GM03348 (cell line): ENCODE measurements around the gene SORD.
A peak's percentile ranks its signal among the peaks of the same experiment; 100 is the strongest.
"Not testable (repeated sequence)": the region's sequence is repeated elsewhere in the genome, so short reads cannot be mapped to it uniquely, and the experiment has no call there.

Source experiments
- DNase-seq: peaks from one replicate; pipeline ENCODE4 v3.0.0; 2012; ENCODE audit warnings: low spot score

Gene SORD

DNA sequence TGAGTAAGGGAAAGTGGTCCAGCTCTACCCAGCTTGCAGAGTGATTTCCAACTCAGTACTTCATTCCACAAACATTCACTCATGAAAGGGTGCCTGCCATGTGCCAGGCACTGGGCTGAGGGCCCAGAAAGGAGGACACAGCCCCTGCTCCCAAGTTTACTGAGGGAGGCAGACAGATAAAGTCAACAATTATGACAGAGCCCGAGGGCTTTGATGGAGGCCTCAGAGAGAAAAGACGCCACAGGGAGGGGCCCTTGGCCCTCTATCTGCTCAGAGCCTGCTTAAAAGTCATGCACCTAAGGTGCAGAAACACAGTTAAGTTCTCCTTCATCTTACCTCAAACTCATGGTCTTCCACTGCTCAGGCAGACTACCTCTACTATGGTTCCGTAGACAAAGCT lies 1.7 kb downstream of the SORD start:
- DNase-seq = not testable (repeated sequence)

DNA sequence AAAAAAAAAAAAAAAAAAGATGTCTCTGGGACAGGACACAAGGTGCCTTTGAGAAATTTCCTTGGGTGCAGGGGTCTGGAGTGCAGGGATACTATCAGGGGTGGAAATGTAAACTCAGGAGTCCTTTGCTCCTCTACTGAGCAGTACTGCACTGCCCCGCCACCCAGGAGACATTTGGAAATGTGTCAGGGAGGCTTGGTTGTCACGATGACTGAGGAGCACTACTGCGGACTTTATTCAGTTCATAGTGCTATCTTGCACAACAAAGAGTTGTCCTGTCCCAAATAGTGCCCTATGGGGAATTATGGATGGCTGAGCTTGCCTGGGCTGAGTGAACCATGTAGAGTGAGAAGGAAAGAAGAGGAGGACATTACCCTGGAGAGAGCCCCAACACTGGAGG lies 2.6 kb downstream of the SORD start:
- DNase-seq = not testable (repeated sequence)

DNA sequence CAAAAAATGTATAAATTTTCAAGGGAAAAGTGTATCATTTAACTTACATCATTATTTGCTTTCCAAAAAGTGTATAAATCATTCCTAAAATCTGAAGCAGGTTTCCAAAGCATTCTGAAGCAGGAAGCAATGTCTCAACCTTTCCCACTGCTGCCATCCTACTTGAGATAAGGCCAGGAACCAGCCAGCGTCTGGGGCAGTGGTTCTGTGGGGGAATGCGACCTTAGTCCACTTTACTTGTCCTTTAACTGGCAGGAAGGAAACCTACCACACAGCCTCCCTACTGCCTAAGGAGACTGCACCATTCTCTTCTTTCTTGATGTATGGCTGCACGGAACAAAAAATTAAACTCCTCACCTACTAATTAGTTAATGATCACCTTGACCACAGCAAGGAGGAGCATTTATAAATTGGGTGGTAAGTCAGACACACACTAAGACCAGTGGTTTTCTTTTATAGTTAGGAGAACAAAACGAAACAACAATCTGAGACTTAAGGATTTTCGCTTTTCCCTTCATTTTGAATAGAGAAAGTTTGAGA lies 3.7 kb downstream of the SORD start:
- DNase-seq = no peak

DNA sequence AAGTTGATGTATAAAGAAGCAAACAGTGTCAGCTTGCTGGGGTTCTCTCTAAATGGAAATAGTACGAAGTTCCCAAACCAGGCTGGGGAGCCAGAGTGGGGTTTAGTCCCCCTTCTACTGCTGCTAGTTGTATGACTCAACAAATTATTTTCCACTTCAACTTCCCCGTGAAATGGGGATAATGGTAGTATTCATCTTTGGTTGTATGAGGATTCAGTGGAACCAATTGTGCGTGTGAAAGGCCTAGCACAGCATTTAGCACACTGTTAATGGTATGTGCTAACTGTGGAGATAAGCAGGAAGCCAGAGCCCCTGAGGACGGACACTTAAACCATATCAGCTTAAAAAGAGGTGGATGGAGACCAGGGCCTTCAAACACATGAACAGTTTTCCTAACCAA lies 4.2 kb downstream of the SORD start:
- no peak for DNase-seq

DNA sequence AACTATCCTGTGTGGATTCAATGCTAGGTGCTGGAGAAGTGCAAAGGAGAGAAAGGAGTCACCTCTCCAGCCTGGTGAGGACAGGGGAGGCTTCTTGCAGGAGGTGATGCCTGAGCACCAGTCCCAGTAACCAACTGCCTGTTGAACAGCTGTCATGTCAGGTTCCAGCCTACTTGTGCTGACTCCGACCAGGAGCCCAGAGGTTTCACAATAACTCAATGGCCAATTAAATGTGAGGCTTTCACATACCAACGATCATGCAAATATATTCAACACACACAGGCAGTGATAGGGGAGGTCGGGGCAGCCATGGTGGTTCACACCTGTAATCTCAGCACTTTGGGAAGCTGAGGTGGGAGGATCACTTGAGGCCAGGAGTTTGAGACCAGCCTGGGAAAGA lies 7.7 kb downstream of the SORD start:
- no peak for DNase-seq

DNA sequence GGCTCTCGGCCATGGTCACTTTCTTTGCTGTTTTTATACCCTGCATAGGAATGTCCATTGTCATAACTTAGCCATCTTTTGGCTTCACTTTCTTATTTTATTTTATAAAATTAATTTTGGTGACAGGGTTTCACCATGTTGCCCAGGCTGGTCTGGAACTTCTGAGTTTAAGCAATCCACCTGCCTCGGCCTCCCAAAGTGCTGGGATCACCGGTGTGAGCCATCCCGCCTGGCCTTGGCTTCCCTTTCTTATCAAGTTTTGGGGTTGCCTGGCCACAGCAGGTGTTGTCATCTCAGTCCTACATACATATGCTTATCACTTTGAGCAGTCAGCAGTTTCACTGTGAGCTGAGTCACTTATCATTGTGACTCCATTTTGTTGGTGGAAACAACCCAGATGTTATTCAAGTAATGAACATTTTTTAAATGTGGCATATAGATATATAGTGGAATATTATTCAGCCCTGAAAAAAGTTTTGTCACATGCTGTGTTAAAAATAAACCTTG lies 8.6 kb downstream of the SORD start:
- DNase-seq = not testable (repeated sequence)

DNA sequence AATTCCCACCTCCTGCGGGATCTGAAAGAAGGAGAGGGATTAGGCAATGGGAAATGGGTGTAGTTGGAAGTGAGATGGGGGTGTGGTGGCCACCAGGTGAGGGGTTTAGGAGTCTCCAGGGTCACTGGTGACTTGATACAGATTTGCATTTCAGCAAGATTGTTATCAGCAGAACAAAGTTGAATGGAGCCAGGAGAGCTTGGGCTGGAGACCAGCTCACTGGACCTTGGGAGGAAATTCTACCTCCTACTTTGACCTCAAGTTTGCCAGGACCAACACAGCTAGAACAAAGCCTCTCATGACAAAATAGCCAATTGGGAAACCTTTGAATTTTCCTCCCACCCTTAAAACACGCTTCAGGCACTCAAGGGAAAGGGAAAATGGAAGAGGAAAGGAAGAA lies 9.5 kb downstream of the SORD start:
- DNase-seq = not testable (repeated sequence)

DNA sequence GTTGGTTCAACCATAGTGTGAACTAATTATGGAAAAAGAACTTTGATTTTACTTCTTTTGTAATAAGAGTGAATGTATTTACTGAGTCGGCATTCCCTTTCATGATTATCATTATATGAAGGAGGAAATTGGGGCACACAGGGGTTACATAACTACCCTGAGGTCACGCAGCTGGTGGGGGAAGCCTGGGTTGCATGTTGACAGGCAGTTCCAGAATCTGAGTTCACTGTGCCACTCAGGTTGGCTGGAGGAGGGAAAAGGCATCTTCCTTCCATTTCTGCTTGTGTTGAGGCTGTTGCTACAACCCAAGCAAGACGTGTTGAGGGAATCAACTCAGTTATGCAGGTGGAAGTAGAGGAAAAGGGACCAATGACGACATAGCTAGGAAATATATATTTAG lies 11.1 kb downstream of the SORD start:
- DNase-seq = not testable (repeated sequence)

DNA sequence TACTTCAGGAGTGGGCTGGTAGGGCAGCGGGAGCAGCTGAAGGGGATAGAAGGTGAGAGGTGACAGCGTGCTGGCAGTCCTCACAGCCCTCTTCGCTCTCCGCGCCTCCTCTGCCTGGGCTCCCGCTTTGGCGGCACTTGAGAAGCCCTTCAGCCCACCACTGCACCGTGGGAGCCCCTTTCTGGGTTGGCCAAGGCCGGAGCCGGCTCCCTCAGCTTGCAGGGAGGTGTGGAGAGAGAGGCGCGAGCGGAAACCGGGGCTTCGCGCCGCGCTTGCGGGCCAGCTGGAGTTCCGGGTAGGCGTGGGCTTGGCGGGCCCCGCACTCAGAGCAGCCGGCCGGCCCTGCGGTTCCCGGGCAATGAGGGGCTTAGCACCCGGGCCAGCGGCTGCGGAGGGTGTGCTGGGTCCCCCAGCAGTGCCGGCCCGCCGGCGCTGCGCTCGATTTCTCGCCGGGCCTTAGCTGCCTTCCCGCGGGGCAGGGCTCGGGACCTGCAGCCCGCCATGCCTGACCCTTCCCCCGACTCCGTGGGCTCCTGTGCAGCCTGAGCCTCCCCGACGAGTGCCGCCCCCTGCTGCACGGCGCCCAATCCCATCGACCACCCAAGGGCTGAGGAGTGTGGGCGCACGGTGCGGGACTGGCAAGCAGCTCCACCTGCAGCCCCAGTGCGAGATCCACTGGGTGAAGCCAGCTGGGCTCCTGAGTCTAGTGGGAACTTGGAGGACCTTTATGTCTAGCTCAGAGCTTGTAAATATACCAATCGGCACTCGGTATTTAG lies 11.8 kb downstream of the SORD start:
- DNase-seq = not testable (repeated sequence)

DNA sequence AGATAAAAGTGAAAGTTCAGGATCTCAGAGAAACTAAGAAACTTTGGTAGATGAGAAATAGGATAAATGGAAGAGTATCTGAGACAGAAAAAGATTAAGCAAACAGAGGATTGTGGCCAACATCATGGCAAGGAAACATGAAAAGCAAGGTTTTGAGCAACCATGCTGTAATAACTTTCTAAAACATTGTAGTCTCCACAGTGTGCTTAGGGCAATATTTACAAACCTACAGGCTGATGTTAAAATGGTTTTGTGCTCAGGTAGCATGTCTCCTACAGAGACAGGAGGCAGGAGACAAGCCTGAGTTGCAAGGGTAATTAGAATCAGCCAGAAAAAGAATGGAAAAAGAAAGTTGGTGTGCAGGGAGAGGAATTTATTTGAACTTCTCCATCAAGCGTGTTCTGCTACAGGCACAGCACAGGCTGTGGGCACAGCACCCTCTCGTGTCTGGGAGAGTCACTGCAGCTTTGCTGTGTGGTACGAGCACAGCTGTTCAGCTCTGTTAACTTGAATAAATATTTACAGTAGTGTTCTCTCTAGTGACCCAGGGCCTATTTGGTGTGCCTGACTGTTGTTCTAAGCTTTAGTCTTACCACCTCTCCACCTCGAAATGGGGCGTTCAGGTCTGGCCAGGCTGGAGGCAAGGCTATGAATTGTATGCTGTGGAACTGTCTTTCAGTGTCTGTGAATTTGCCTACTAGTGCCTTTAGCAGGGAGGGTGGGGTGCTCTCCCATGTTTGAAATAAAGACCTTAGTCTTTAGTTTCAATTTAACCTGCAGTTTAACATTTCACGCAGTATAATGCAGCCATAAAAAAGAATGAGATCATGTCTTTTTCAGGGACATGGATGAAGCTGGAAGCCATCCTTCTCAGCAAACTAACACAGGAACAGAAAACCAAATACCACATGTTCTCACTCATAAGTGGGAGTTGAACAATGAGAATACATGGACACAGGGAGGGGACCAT lies 14.1 kb downstream of the SORD start:
- DNase-seq = peak; percentile 71

DNA sequence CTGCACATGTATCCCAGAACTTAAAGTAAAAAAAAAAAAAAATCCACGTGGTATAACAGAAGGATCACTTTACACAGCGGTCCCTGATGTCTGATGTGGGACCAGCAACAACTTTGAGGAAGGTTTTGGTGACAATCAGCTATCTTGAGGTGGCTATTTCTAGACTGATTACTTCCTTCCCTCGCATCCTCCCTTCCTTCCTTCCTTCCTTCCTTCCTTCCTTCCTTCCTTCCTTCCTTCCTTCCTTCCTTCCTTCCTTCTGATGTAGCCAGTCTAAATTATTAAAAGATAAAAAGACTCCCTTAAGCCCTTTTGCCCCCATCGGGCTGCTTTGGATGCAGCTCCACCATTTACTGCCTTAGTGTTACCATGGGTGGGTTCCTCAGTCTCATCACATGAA lies 14.9 kb downstream of the SORD start:
- DNase-seq = no peak

DNA sequence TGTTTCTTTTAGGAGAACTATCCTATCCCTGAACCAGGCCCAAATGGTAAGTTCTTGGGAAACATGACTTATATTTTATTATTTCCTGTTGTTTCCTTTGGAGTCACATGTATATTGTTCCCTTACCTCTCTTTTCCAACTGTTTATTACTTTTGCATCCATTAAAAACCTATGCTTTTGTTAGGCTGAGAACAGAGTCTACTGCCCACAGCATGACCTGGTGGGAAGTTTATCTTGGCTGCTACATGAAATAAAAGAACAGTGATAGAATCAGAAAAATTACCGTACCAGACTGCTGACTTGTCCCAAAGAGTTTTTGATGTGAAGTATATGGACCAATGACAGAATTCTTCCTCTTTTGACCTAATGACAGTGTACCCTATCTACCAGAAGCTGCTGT lies 17.4 kb downstream of the SORD start:
- DNase-seq = not testable (repeated sequence)

DNA sequence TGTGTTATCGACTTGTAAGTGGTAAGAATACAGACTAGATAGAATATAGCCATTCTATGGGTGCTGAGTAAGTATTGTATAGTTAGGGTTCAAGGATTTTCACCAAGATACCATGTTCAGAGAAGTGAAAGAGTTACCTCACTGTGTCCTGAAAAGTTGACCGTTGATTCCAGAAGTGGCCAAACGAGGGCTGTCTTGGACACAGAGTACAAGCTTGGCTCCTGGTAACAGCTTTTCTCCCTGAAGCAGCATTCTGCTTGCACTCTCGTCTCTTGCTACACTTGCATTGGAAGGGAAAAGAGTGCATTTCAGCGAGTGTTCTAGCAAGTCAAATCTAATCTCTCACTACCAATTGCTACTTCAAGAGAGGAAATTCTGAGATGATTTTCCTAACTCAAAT lies 18.5 kb downstream of the SORD start:
- DNase-seq = not testable (repeated sequence)

DNA sequence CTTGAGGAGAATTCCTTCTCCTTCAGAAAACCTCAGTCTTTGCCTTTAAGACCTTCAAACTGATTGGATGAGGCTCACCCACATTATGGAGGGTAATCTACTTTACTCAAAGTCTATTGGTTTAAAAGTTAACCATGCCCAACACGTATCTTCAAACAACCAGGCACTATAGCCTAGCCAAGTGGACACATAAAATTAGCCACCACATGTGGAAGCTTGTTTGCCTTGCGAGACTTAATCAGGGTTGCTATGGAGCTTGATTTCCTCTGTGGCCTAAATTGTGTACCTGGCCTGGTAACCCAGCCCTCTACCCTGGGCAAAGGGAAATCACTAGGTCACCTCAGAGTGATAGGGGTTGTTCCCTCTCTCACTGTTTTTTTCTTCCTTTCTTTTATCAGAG lies 19.9 kb downstream of the SORD start:
- not testable (repeated sequence) for DNase-seq

DNA sequence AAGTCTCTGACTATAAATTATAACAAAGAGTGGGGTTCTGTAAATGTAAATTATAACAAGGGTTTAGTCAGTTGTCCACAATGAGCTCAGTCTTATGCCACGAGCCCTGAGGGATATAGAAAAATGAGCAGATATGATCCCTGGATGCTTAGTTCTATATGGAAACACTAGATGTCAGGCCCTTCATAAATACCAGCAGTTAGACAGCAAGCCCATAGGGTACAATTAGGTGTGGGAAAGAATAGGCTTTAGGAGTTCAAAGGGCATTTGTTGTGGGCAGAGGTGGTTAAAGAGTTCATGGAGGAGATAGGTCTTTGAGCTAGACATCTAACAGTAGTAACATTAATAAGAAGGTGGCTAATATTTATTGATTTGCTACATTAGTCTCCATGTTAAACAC lies 21.3 kb downstream of the SORD start:
- DNase-seq = not testable (repeated sequence)

DNA sequence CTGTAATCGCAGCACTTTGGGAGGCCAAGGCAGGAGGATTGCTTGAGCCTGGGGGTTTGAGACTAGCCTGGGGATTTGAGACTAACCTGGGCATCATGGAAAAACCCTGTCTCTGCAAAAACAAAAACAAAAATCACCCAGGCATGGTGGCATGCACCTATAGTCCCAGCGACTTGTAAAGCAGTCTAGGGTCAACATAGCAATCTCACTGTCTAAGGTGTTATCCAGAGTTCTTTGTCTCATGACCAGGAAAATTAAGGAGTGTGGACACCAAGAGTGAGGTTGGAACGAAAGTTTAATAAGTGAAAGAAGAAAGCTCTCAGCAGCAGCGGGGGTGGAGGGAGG lies 25.4 kb downstream of the SORD start:
- DNase-seq = not testable (repeated sequence)

DNA sequence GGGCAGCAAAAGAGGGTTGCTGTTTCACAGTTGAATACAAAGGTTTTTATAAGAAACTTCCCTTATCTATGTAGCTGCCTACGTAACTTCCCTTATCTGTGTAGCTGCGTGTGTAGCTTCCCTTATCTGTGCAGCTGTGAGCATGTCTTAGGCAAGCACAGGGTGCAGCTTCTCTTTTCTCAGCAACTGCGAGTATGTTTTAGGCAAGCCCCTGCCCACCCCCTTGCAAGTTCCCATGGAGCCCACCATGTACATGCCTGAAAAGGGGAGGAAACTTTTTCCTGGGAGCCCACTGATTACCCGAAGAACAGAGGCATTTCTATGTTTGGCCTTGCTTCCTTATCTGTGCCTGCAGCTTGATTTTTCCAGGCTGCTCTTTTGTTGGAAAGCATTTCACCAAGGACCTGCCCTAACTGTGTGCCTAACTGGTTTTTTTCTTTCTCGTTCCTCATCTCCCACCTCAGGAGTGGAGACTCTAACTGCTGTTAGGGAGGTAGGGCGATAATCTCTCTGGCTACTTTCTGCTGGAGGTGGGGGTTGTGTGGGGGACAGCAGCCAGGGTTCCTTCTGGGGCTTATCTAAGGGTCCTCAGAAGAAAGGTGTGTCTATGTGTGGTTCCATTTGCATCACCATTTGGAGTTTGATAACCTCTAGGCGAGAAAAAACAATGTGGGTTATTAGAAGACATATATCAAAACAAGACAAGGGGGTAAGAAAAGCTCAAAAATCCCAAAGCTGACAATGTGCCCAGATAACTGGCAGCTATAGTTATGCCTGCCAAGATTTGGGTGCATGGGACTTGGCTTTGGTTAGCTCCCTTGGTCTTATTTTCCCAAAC lies 26.0 kb downstream of the SORD start:
- DNase-seq = no peak

DNA sequence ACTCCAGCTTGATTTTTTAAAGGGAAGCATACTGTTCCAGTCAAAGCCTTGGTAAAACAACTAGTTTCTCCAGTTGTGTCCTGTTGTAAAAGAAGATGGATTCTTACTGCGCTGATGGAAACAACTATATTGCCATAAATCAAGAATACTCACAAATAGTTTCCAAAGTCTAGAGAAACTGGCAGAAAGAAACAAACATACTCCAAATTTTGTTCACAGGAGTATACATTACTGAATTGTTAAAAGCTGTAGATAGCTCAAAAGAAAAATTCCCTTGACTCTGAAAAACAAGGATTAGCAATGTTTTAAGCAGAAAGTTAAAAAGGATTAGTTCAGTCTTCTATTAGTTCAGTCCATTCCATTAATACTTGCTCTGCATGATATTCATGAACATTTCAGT lies 27.6 kb downstream of the SORD start:
- DNase-seq = no peak

DNA sequence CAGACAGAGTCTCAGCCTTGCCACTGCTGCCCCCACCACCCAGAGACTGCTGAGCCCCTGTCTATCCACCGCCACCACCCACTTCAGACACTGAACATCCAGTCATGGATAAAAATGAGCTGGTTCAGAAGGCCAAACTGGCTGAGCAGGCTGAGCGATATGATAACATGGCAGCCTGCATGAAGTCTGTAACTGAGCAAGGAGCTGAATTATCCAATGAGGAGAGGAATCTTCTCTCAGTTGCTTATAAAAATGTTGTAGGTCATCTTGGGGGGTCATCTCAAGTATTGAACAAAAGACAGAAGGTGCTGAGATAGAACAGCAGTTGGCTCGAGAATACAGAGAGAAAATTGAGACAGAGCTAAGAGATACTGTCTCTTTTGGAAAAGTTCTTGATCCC lies 29.7 kb downstream of the SORD start:
- not testable (repeated sequence) for DNase-seq

DNA sequence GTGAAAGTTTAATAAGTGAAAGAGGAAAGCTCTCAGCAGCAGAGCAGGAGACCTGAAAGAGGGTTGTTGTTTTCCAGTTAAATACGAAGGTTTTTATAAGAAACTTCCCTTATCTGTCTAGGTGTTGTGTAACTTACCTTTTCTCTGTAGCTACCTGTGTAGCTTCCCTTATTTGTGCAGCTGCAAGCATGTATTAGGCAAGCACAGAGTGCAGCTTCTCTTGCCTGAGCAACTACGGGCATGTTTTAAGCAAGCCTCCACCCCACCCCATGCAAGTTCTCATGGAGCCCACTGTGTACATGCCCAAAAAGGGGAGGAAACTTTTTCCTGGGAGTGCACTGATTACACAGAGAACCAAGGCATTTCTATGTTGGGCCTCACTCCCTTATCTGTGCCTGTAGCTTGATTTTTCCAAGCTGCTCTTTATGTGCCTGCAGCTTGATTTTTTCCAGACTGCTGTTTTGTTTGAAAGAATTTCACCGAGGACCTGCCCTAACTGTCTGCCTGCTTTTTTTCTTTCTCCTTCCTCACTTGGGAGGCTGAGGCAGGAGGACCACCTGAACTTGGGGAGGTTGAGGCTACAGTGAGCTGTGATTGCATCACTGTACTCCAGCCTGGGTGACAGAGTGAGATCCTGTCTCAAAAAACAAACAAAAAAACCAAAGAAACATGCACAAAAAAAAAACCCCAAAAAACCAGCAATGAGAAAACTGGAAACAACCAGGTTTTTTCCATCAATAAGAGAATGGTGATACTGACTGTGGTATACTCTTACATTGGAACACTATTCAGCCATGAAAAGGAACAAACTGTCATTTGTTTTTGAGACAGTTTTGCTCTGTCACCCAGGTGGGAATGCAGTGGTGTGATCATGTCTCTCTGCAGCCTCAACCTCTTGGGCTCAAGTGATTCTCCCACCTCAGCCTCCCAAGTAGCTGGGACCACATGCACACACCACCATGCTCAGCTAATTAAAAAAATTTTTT lies 36.0 kb downstream of the SORD start:
- not testable (repeated sequence) for DNase-seq
